GM12891 (cell line): ENCODE results near the gene PRELP.

Experiments used
- POLR2A ChIP-seq: IDR thresholded peaks from 2 replicates; pipeline ENCODE4 v1.6.1; 2011; ENCODE audit warnings: low read depth, low read length, control low read depth
- POLR2AphosphoS5 ChIP-seq: IDR thresholded peaks from 2 replicates; pipeline ENCODE4 v1.6.1; 2011; ENCODE audit warnings: low read depth, low read length, control low read depth
- SPI1 ChIP-seq: IDR thresholded peaks from 2 replicates; pipeline ENCODE4 v1.6.1; 2011; ENCODE audit warnings: low read depth, low read length, control low read depth

GRCh38 chr1:203440771-203441170, 34.8 kb upstream of the PRELP start:
- TF ChIP-seq POLR2A, result no peak
- TF ChIP-seq SPI1, result no peak
- no peak for TF ChIP-seq POLR2AphosphoS5
